Natural killer cell treated with Interleukin-12 subunit alpha and Interleukin-12 subunit beta and Interleukin-15 and Interleukin-18, amount 100 ng/mL, for 72 hours (primary cell): ENCODE results near the gene RPL18A. TPM values are rescaled to one million over a fixed set of nuclear protein-coding genes. Genes with fewer than 3 reads are reported as not detected.

ENCODE experiments used
- ATAC-seq, 2 donors: fragments of 150-1000 bp; cut with Tn5 transposase in 1 of 2; sonication (Bioruptor Pico), chemical (Tn5 transposase) in 1 of 2; 2 replicates each; pipeline ENCODE4 v1.10.0; 2021
- DNase-seq: peaks from one replicate; pipeline ENCODE4 v3.0.0; 2022; ENCODE audit warnings: low spot score
- H3K27ac Mint-ChIP-seq, 2 donors: 1 replicate in 1 of 2; 2 replicates in 1 of 2; pipeline ENCODE4 v1.8.0; 2022; ENCODE audit warnings: mixed read lengths in 2 of 2, mild to moderate bottlenecking in 1 of 2, moderate library complexity in 1 of 2
- H3K27me3 Mint-ChIP-seq, 2 donors: 1 replicate in 1 of 2; 2 replicates in 1 of 2; pipeline ENCODE4 v1.8.0; 2022; ENCODE audit warnings: mixed read lengths in 2 of 2
- H3K36me3 Mint-ChIP-seq: one replicate; pipeline ENCODE4 v1.8.0; 2022; ENCODE audit warnings: mixed read lengths
- H3K4me1 Mint-ChIP-seq, 2 donors: 1 replicate in 1 of 2; 2 replicates in 1 of 2; pipeline ENCODE4 v1.8.0; 2022; ENCODE audit warnings: low read depth in 2 of 2, mixed read lengths in 2 of 2, mild to moderate bottlenecking in 1 of 2
- H3K4me3 Mint-ChIP-seq: one replicate; pipeline ENCODE4 v1.8.0; 2022; ENCODE audit warnings: mixed read lengths
- H3K9me3 Mint-ChIP-seq: 2 replicates; pipeline ENCODE4 v1.8.0; 2022; ENCODE audit warnings: mixed read lengths
- total RNA-seq, 2 donors: library from RNA; stranded (reverse); gene quantifications; one replicate each; pipeline ENCODE4 v1.2.3, GENCODE V29; 2022

The RPL18A gene
- total RNA-seq, 2 donors from 2014 or later: 1,379 to 1,604 TPM

DNA sequence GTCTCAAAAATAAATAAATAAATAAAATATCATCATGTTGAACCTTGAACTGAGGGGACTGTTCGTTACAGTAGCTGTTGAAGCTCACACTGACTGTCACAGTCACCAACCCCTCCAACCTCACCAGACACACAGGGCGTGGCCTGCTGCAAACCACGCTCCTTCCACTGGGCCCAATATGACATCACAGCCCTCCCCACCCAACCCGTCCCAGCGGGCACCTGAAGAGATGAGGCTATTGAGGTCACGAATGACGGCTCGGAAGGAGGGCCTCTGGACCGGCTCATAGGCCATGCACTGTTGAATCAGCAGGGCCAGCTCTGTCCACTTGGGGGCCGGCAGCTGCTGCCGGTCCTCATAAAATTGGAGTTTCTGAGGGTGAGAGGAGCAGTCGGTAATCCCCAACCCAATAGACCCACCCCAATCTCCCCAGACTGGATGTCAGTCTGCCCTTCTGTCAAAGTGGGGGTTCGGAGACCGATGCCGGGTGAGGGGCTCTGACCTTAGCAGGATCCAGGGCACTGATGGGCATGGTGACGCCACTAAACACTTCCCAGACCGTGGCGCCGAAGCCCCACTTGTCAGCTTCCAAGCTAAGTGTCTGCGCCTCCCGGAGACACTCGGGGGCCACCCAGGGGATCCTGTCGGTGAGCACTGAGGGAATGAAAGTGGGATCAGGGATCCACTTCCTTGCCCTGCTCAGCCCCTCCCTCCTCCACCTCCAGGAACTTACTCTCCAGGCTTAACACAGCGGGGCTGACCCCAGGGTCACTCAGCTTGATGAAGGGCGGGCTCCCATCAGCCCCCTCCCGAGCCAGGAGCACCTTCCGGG, 25.1 kb upstream of the RPL18A start:
- Mint-ChIP-seq H3K36me3 (peaks cover 28% of the 10 kb centered on the region), H3K9me3 (no peaks in the 10 kb centered on the region), H3K27ac (peak overlapping the region in 1 of 2 donors; percentile 15), H3K4me3 (no peak overlapping the region), H3K4me1 (peaks cover 18 to 28% of the 10 kb centered on the region in 2 donors), H3K27me3 (no peaks in the 10 kb centered on the region)
- no peak for DNase-seq
- ATAC-seq: no peak

DNA sequence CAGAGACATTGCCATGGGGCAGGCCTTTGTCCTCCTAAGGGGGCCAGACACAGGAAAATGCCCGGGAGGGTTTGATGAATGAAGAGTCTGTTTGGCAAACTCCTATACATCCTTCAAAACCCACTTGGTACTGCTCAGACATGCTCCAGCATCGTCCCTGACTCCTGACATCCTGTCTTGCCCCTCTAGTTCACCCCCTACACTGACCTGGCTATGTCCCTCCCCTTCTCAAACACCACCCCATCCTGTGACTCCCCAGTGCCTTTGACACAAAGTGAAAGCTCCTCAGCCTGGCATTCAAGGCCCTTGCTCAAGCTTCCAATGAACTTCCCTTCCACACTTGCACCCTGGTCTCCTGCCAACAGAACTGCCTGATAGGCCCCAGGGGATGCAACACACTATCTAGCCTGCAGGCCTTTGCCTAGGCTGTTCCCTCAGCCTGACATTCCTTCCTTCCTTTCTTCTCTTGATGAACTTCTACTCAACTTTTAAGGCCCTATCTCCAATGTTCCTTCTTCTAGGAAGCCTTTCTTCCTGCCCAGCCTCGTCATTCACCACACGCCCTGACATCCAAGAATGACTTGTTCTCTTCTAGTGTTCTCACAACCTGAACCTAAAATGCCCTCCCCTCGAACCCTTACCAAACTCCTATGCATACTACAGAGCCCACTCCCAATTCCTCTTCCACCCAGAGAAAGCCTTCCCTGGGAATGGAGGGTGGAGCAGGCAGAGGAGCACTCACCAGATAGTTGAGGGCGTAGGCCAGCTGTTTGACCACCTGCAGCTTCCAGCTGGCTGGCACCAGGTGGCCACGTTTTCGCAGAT, 24.3 kb upstream of the RPL18A start:
- Mint-ChIP-seq H3K27me3 (no peaks in the 10 kb centered on the region), H3K36me3 (peaks cover 28% of the 10 kb centered on the region), H3K9me3 (no peaks in the 10 kb centered on the region), H3K4me3 (no peak overlapping the region), H3K27ac (peak overlapping the region; percentile 15 to 45), H3K4me1 (peaks cover 18 to 26% of the 10 kb centered on the region in 2 donors)
- no peak for DNase-seq
- no peak for ATAC-seq

DNA sequence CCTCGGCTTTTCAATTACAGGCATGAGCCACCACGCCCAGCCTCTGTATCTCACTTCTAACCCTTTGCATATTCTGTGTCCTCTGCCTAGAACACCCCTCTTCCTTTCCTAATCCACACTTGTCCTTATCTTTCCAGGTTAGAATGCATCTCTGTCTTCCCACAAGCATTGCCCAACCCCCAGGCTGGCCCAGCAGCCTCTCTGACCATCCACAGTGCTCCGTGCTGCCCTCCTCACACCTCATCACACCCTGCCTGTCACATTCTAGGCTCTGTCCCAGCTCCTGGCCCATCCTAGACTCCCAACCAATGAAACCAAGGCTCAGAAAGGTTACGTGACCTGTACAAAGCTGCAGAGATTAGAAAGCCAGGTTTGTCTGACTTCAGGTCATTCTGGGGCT, 23.2 kb upstream of the RPL18A start:
- DNase-seq: no peak
- Mint-ChIP-seq H3K27me3 (no peaks in the 10 kb centered on the region), H3K4me3 (no peak overlapping the region), H3K4me1 (peaks cover 18 to 28% of the 10 kb centered on the region in 2 donors), H3K27ac (peak overlapping the region; percentile 30 to 45), H3K9me3 (no peaks in the 10 kb centered on the region), H3K36me3 (peaks cover 32% of the 10 kb centered on the region)
- ATAC-seq: no peak

DNA sequence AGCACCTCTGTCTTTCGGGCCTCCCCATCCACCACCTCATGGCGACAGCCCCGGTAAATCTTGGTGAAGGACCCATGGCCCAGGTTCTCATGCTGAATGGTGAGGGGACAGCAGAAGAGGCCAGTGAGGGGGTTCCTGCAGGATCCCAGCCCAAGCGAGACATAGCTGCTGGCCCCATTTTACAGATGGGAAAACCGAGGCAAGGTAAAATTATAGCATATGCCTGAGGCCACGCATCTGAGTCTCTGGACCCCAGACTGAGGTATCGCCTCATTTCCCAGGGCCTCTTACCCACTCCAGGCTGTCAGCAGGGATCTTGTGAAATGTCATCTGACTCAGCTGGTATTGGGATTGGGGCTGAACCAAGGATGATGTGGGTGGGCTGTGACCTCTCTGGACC, 21.7 kb upstream of the RPL18A start:
- H3K4me1 Mint-ChIP-seq: peaks cover 18 to 26% of the 10 kb centered on the region in 2 donors
- peaks cover 27% of the 10 kb centered on the region for H3K36me3 Mint-ChIP-seq
- H3K9me3 Mint-ChIP-seq: no peaks in the 10 kb centered on the region
- no peak overlapping the region for H3K4me3 Mint-ChIP-seq
- DNase-seq (no peak), ATAC-seq (no peak)
- H3K27me3 Mint-ChIP-seq: no peaks in the 10 kb centered on the region
- no peak overlapping the region for H3K27ac Mint-ChIP-seq

DNA sequence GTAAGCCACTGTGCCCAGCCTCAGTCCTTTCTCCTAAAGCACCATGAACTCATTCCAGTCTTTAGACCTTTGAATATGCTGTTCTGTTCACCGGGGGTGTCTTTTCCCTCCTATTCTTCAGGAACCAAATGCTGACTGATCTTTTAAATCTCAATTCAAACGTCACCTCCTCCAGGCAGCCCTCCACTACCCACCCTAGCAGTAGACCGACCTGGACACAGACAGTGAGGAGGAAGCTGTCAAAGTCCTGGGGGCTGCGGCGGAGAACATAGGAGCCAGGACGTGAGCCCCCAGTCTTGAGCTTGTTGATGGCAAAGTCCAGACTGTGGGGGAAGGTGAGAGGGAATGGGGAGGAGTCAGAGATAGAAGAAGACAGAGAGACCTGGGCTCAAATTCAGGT, 19.7 kb upstream of the RPL18A start:
- H3K27ac Mint-ChIP-seq: peak overlapping the region in 1 of 2 donors; percentile 54
- ATAC-seq: no peak
- H3K4me3 Mint-ChIP-seq: no peak overlapping the region
- no peaks in the 10 kb centered on the region for H3K9me3 Mint-ChIP-seq
- no peak for DNase-seq
- no peaks in the 10 kb centered on the region for H3K27me3 Mint-ChIP-seq
- H3K36me3 Mint-ChIP-seq: peaks cover 27% of the 10 kb centered on the region
- H3K4me1 Mint-ChIP-seq: peaks cover 33 to 40% of the 10 kb centered on the region in 2 donors

DNA sequence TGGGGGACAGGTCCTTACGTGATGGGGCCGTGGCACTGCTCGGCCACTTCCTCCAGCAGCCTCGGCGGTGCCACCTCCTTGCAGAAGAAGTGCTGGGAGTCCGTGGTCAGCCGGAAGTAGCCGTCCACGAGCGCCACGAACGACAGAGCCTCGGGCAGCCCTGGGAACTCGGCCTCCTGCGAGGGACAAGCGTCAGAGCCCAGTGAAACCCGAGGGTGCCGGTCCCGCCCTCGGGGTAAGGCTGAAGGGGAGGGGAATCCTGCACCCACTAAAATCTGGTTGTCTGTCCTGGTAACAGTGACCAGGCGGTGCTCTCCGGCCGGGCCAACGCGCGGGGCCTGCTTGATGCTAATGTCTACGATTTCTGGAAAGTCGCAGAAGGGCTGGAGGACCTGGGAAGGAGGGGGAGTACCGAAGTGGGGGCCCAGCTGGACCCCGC, 18.3 kb upstream of the RPL18A start:
- H3K4me3 Mint-ChIP-seq: no peak overlapping the region
- no peaks in the 10 kb centered on the region for H3K27me3 Mint-ChIP-seq
- H3K27ac Mint-ChIP-seq: peak overlapping the region in 1 of 2 donors; percentile 50
- DNase-seq (no peak), ATAC-seq (no peak)
- peaks cover 20 to 40% of the 10 kb centered on the region in 2 donors for H3K4me1 Mint-ChIP-seq
- no peaks in the 10 kb centered on the region for H3K9me3 Mint-ChIP-seq
- peaks cover 15% of the 10 kb centered on the region for H3K36me3 Mint-ChIP-seq

DNA sequence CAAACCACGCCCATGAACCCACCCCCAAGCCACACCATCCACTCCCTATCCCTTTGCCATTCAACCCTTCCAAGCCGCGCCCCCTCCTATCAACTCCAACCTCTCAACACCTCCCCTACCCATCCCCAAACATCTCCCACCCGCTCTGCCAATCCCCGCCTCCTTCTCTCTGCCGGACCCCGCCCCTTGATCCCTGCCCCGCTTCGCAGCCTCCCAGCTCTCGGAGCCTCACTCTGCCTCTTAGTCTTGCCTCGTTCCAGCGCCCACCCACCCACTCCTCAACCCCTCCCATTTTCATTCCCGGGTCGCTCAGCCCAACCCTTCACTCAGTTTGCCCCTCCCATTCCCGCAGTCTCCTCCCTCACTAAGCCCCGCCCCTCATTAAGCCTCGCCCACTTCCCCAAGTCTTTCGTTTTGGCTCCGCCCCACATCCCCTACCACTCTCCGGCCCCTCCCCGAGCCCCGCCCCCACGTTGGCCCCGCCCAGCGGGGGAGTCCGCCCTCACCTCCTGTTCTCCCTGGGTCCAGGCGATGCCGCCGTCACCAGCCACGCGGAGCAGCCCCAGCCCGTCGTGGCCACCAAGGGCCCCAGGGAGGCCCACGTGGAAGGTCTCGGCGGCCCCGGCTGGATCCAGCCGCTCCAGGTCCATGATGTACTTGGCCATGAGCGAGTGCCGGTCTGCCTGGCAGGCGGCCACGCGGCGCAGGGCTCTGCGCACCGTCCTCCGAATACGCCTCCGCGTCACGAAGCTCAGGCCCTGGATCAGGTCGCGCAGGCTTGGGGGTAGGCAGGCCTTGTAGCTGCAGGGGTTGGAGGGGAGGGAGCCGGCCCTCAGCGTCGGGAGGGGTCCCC, 17.7 kb upstream of the RPL18A start:
- no peak overlapping the region for H3K27ac Mint-ChIP-seq
- DNase-seq (no peak), ATAC-seq (peak; percentile 53 to 71)
- H3K4me1 Mint-ChIP-seq: peaks cover 15 to 38% of the 10 kb centered on the region in 2 donors
- no peaks in the 10 kb centered on the region for H3K9me3 Mint-ChIP-seq
- no peaks in the 10 kb centered on the region for H3K27me3 Mint-ChIP-seq
- H3K36me3 Mint-ChIP-seq: peaks cover 11% of the 10 kb centered on the region
- H3K4me3 Mint-ChIP-seq: no peak overlapping the region

DNA sequence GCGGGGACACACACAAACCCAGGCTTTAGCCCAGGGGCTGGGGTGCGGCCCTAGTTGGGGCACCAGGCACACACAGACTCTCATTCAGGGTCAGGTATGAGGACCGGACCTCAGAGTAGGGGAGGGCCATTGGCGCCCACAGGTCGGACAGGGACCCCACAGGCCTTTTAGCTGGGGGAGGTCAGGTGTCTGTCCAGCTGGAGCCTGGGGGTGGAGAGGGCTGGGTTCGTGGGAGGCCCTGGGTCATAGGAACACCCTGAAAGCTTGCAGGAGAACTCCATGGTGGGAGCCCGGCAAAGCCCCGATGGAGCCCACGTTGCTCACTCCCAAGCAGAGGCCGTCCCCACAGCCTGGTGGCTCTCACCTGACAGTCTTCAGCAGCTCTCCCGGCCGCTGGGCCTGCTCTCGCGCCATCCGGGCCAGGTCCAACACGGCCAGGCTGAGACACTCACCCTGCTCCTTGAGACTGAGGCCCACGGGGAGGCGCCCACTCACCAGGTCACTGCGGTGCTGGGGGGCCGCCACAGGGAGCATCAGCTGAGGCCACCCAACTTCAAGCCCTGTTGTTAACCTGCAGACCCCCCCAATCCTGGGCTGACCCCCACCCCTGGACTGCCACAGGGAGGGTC, 16.9 kb upstream of the RPL18A start:
- H3K36me3 Mint-ChIP-seq: peaks cover 9% of the 10 kb centered on the region
- ATAC-seq: no peak
- peaks cover 17 to 37% of the 10 kb centered on the region in 2 donors for H3K4me1 Mint-ChIP-seq

DNA sequence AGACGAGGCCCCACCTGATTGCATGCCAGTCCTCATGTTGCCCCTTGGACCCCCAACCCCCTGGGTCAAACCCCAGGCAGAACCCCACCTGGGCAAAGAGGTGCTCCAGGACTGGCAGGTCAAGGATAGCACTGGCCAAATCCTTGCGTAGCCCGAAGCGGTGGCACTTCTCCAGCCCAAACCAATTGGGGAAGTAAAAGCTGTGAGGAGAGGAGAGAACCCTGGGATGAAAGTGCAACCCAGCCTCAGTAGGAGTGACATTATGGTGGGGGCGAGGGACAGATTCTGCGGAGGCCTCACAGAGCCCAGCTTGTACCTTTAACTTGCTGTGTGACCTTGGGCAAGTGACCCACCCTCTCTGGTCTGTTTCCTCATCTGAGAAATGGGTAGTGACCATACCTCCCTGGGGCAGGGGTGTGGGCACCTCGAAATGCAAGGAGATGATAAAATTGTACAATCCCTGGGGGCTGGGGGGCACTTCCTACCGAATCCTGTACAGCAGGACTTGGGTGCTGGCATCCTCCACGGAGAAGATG, 16.4 kb upstream of the RPL18A start:
- DNase-seq (no peak), ATAC-seq (no peak)
- H3K27me3 Mint-ChIP-seq: no peaks in the 10 kb centered on the region
- no peaks in the 10 kb centered on the region for H3K9me3 Mint-ChIP-seq
- H3K4me1 Mint-ChIP-seq: peaks cover 23 to 38% of the 10 kb centered on the region in 2 donors
- peaks cover 4% of the 10 kb centered on the region for H3K36me3 Mint-ChIP-seq
- H3K27ac Mint-ChIP-seq: peak overlapping the region in 1 of 2 donors; percentile 95
- H3K4me3 Mint-ChIP-seq: no peak overlapping the region

More for the DNA sequence above, 16.9 kb upstream of the RPL18A start:
- Mint-ChIP-seq H3K9me3 (no peaks in the 10 kb centered on the region), H3K27me3 (no peaks in the 10 kb centered on the region), H3K27ac (peak overlapping the region in 1 of 2 donors; percentile 95), H3K4me3 (no peak overlapping the region)
- DNase-seq: no peak

DNA sequence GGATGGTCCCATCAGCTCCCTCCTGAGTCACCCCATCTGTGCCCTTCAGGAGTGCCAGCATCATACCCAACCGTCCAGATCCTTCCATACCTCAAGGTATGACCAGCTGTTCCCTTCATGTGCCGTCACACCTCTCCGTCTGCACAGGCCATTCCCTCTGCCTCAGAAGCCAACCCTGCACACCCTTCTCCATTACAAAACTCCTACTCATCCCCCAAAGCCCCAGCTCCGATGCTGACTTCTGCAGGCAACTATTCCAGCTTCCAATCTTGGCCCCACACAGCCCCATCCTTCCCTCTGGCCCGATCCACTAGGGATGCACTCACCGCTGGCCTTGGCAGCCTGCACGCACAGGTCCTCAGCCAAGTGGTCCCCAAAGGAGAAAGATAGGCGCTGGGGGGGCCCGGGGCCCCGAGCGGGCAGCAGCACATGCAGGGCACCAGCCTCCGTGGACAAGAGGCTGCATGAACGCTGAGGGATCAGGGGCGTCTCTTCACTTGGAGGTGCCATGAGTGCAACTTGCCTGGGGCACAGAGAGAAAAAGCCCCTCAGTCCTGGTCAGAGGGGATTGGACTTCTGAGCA, 15.7 kb upstream of the RPL18A start:
- DNase-seq: no peak
- ATAC-seq: no peak
- Mint-ChIP-seq H3K4me3 (peak overlapping the region; percentile 86), H3K27me3 (no peaks in the 10 kb centered on the region), H3K4me1 (peaks cover 30 to 44% of the 10 kb centered on the region in 2 donors), H3K36me3 (peaks cover 4% of the 10 kb centered on the region), H3K27ac (peak overlapping the region; percentile 95 to 97), H3K9me3 (no peaks in the 10 kb centered on the region)

DNA sequence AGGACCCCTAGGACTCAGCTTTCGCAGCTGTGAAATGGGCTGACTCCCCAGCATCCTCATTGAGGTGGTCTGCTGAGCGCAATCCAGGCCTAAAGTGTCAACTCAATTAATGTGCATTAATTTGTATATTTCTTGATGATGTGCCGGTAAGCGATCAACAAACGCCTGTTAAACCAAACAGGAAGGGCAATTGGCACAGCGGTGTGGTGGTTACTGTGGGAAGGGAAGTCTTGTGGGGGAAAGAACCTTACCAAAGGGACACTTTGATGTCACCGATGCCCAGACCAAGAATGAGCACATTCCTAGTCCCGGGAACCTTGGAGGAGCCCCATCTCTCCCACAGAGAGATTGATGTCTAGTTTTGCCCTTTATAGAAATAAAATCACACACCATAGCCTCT, 13.6 kb upstream of the RPL18A start:
- Mint-ChIP-seq H3K4me3 (peak overlapping the region; percentile 86), H3K27me3 (no peaks in the 10 kb centered on the region), H3K36me3 (peaks cover under 1% of the 10 kb centered on the region), H3K4me1 (peaks cover 46 to 55% of the 10 kb centered on the region in 2 donors), H3K27ac (peak overlapping the region; percentile 95 to 97), H3K9me3 (no peaks in the 10 kb centered on the region)
- ATAC-seq: no peak
- peak; percentile 80 for DNase-seq

DNA sequence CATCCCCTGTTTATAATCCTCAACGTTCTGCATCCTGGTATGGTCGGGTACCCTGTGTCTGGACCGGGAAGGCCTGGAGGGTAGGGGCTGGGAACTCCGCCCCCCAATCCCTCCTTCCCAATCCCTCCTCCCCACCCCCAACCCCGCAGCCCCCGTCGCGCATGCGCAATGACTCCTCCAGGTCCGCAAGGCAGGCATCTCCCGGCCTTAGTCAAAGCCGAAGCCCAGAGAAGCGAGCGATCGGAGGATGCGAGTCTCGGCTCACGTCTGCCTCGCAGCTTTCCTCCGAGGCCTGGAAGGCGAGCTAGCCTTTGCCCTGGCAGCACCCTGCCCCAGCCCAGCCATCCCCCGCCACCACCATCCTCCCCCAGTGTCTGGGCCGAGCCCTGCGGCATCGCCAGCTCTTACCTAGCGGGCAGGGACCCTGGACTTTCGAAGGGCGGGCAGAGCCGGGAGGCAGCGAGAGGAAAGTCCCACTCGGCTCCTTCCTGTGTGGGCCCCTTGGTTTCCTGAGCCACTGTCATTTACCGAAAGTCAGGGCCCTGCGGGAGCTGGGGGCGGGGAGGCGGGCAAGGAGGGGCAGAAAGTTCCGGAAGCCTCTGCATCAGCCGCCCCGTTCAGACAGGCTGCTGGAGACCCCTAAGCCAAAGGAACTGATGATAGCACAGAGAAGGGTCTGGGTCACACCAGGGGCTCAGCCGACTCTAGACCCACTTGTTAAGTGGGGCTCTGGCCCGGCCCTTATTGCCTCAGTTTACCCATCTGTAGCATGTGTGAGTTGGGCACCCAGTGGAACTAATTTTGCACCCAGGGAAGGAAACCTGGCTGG, 12.0 kb upstream of the RPL18A start, which contains the start of gene JAK3:
TSS of gene JAK3 (minus strand) at position 445 of the 829 bp plus-strand sequence. CDS start 3,565 bp downstream, outside the sequence.
- ATAC-seq: peak; percentile 90 to 93
- Mint-ChIP-seq H3K27me3 (no peaks in the 10 kb centered on the region), H3K36me3 (no peaks in the 10 kb centered on the region), H3K4me1 (peaks cover 54 to 60% of the 10 kb centered on the region in 2 donors), H3K27ac (peak within 1 kb of the TSS; percentile 95 to 97), H3K4me3 (peak within 1 kb of the TSS; percentile 86), H3K9me3 (no peaks in the 10 kb centered on the region)
- peak; percentile 96 for DNase-seq
